ENCODE results near the gene GAB2.

DNA sequence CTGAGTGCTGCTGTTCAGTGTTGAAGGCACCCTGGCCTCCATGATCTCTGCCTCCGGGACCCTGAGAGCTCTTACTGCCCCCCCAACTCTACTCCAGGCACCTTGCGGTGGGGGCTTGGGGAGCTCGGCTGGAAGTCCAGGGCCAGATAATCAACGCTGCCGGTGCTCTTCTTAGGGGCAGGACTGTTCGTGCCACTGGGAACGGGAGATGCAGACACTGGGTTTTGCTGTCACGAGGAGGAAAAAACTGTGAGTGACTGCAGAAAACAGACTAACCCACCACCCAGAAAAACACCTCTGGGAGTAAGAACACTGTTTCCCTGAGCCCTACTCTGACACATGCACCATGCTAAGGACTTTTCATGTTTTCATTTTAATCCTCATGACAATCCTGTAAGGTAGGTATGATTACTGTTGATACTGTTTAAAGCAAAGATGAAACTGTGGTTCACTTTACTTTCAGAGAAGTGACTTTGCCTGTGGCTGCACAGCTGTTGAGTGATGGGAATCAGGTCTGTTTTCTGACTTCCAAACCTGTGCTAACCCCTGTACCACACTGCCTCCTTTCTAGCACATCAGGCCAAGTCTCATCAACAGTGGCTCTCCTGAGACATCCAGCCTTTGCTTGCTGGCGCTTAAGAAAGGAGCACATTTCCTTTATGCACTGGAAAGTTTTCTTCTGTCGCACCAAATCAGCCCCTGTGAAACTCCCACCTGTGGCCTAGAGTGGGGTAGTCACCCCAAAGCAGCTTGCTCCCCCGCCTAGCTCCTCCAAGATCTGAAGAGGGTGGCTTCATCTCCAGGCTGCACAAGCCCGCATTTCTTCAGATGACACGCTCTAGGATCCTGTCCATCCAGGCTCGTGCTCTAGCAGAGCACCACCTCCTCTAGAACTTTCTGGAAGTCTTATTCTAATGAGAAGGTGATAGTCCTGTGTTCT, 197.1 kb downstream of the GAB2 start:
- TF ChIP-seq CTCF (IDR thresholded peaks at IDR 0.05 in 2 of 3, conservative IDR thresholded peaks at IDR 0.05 in 1 of 3; ENCODE audit: control insufficient read depth in 2 of 3, extremely low read depth in 1 of 3, insufficient read depth in 1 of 3, low read depth in 3 of 3, low read length in 3 of 3) (no peak), JUND (IDR thresholded peaks at IDR 0.05; ENCODE audit: low read depth, low read length) (no peak), POLR2A (IDR thresholded peaks at IDR 0.05; ENCODE audit: low read depth, low read length) (no peak), EGR1 (IDR thresholded peaks at IDR 0.05; ENCODE audit: borderline replicate concordance in 1 of 2, low read depth in 2 of 2, low read length in 2 of 2) (no peak), CEBPB (IDR thresholded peaks at IDR 0.05; ENCODE audit: borderline replicate concordance in 1 of 2, low read depth in 2 of 2, low read length in 2 of 2) (no peak)
